ENCODE data around the gene PRR35. TPM values are rescaled to one million over a fixed set of nuclear protein-coding genes. Genes with fewer than 3 reads are reported as not detected.

Gene PRR35
- not detected in 2 replicates for polyA plus RNA-seq

GRCh38 chr16:560204-560700, at the start of gene PRR35:
Gene PRR35 (plus strand): TSS chr16:560394. CDS start chr16:563295, 2,901 bp downstream.

GRCh38 chr16:527015-527903, 32.9 kb upstream of the PRR35 start, which contains the start of gene CAPN15:
Gene CAPN15 (plus strand): TSS chr16:527712. CDS start chr16:546839, 19,127 bp downstream.

GRCh38 chr16:566475-567372, 6.5 kb downstream of the PRR35 start, which contains the start of gene NHLRC4:
Gene NHLRC4 (plus strand): TSS chr16:567005. CDS start chr16:568048, 1,043 bp downstream.

GRCh38 chr16:569445-570254, 9.5 kb downstream of the PRR35 start, which contains the start of gene PIGQ:
Gene PIGQ (plus strand): TSS chr16:569968. CDS start chr16:574075, 4,107 bp downstream.

GRCh38 chr16:589658-590187, 29.5 kb downstream of the PRR35 start, which contains the start of gene RAB40C:
Gene RAB40C (plus strand): TSS chr16:590066. CDS start chr16:590292, 226 bp downstream.

Other genes with a start within 250 kb of the PRR35 start
- gene AXIN1, start 207.7 kb upstream of the PRR35 start, polyA plus RNA-seq, result 0.25 and 0.26 TPM in 2 replicates
- gene MRPL28, start 189.9 kb upstream of the PRR35 start, polyA plus RNA-seq, result 10.1 and 15.9 TPM in 2 replicates
- gene PGAP6, start 178.4 kb upstream of the PRR35 start, polyA plus RNA-seq, result 0.07 and 0.27 TPM in 2 replicates
- 3.8 and 4.8 TPM in 2 replicates for gene NME4, start 163.2 kb upstream of the PRR35 start, polyA plus RNA-seq
- gene DECR2, start 158.5 kb upstream of the PRR35 start, polyA plus RNA-seq, result 3.3 and 5.9 TPM in 2 replicates
- 1.1 and 1.6 TPM in 2 replicates for gene RAB11FIP3, start 134.7 kb upstream of the PRR35 start, polyA plus RNA-seq
- gene CAPN15, start 32.7 kb upstream of the PRR35 start, polyA plus RNA-seq, result 0.31 and 0.76 TPM in 2 replicates
- gene NHLRC4, start 6.6 kb downstream of the PRR35 start, polyA plus RNA-seq, result not detected in 2 replicates
- gene PIGQ, start 9.6 kb downstream of the PRR35 start, polyA plus RNA-seq, result 0.84 and 1.6 TPM in 2 replicates
- gene RAB40C, start 29.7 kb downstream of the PRR35 start, polyA plus RNA-seq, result 0.60 and 4.0 TPM in 2 replicates
- gene WFIKKN1, start 70.6 kb downstream of the PRR35 start, polyA plus RNA-seq, result 0.16 and 0.27 TPM in 2 replicates
- gene METTL26, start 75.9 kb downstream of the PRR35 start, polyA plus RNA-seq, result 32.5 and 32.9 TPM in 2 replicates
- gene MCRIP2, start 81.4 kb downstream of the PRR35 start, polyA plus RNA-seq, result 3.1 and 7.9 TPM in 2 replicates
- gene WDR90, start 89.0 kb downstream of the PRR35 start, polyA plus RNA-seq, result 1.5 and 2.0 TPM in 2 replicates
- 7.1 and 8.1 TPM in 2 replicates for gene RHOT2, start 107.7 kb downstream of the PRR35 start, polyA plus RNA-seq
- gene RHBDL1, start 115.3 kb downstream of the PRR35 start, polyA plus RNA-seq, result 0.89 and 2.3 TPM in 2 replicates
- gene STUB1, start 120.0 kb downstream of the PRR35 start, polyA plus RNA-seq, result 61.7 and 72.9 TPM in 2 replicates
- 7.3 and 7.9 TPM in 2 replicates for gene JMJD8, start 123.9 kb downstream of the PRR35 start, polyA plus RNA-seq
- gene WDR24, start 130.0 kb downstream of the PRR35 start, polyA plus RNA-seq, result 0.24 and 0.59 TPM in 2 replicates
- 8.0 and 22.9 TPM in 2 replicates for gene FBXL16, start 145.4 kb downstream of the PRR35 start, polyA plus RNA-seq
- 0.09 and 0.34 TPM in 2 replicates for gene METRN, start 154.7 kb downstream of the PRR35 start, polyA plus RNA-seq
- 8.9 and 12.8 TPM in 2 replicates for gene ANTKMT, start 160.8 kb downstream of the PRR35 start, polyA plus RNA-seq
- not detected in 2 replicates for gene CCDC78, start 166.0 kb downstream of the PRR35 start, polyA plus RNA-seq
- 0.38 and 3.0 TPM in 2 replicates for gene HAGHL, start 166.7 kb downstream of the PRR35 start, polyA plus RNA-seq
- 1.2 and 3.4 TPM in 2 replicates for gene CIAO3, start 180.6 kb downstream of the PRR35 start, polyA plus RNA-seq
- not detected in 2 replicates for gene MSLN, start 200.3 kb downstream of the PRR35 start, polyA plus RNA-seq
- gene RPUSD1, start 228.0 kb downstream of the PRR35 start, polyA plus RNA-seq, result 2.8 and 5.1 TPM in 2 replicates
- 0.39 and 1.4 TPM in 2 replicates for gene CHTF18, start 228.2 kb downstream of the PRR35 start, polyA plus RNA-seq
- gene GNG13, start 240.3 kb downstream of the PRR35 start, polyA plus RNA-seq, result 2,278 and 2,470 TPM in 2 replicates

Measured in Purkinje cell (primary cell).